Measurements from ENCODE around the gene CALML6. TPM values are rescaled to one million over a fixed set of nuclear protein-coding genes. Genes with fewer than 3 reads are reported as not detected.

The CALML6 gene
- total RNA-seq, 1 donor from 2014 or later: not detected

DNA sequence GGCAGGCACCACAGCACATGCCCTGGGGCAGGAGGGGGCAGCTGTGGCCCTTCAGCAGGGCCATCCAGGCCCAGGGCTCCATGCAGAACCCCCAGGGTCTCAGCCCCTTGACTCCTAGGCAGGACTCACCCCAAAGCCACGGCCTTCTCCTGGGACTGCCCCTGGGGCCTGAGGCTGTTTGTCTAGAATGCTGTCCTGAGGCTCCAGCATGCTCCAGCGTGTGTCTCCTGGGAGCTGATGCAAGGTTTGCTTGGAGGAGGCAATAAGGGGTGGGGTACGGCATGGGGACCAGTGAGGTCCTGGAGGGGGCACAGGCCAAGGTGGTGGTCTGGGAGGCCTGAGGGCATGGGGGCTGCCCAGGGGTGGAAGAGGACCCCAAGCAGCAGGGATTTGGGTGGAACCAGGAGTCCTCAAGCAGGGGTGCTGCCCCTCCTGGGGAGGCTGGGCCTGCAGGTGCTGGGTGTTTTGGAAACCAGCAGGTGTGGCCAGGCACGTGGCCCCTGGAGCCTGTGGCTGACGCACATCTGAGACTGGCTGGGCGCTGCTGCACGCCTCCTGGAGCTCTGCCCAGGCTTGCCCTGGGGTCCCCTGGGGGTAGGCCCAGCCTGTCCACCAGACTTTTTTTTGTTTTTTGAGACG is 7.8 kb upstream of the CALML6 start:
- peaks cover 14% of the 10 kb centered on the region for H3F3A ChIP-seq (ENCODE audit: low read depth)
- no peak for DNase-seq (ENCODE audit: low spot score)
- no peak for TF ChIP-seq EZH2 (IDR thresholded peaks at IDR 0.05)
- no peak for TF ChIP-seq EZH2phosphoT487 (IDR thresholded peaks at IDR 0.05)
- TF ChIP-seq, protein P1, sequence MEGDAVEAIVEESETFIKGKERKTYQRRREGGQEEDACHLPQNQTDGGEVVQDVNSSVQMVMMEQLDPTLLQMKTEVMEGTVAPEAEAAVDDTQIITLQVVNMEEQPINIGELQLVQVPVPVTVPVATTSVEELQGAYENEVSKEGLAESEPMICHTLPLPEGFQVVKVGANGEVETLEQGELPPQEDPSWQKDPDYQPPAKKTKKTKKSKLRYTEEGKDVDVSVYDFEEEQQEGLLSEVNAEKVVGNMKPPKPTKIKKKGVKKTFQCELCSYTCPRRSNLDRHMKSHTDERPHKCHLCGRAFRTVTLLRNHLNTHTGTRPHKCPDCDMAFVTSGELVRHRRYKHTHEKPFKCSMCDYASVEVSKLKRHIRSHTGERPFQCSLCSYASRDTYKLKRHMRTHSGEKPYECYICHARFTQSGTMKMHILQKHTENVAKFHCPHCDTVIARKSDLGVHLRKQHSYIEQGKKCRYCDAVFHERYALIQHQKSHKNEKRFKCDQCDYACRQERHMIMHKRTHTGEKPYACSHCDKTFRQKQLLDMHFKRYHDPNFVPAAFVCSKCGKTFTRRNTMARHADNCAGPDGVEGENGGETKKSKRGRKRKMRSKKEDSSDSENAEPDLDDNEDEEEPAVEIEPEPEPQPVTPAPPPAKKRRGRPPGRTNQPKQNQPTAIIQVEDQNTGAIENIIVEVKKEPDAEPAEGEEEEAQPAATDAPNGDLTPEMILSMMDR (IDR thresholded peaks at IDR 0.05): no peak
- H3K79me2 ChIP-seq (ENCODE audit: low read depth): no peaks in the 10 kb centered on the region
- Mint-ChIP-seq H3K4me3 (no peak overlapping the region), H3K27me3 (ENCODE audit: insufficient read depth, low read depth) (peaks cover 21% of the 10 kb centered on the region), H3K9me3 (peaks cover 5% of the 10 kb centered on the region), H3K27ac (no peak overlapping the region), H3K36me3 (no peaks in the 10 kb centered on the region), H3K4me1 (peaks cover 14% of the 10 kb centered on the region)
- H3K9me3 ChIP-seq (ENCODE audit: low read depth): no peaks in the 10 kb centered on the region
- no peak overlapping the region for H3K9ac ChIP-seq
- no peak overlapping the region for H2AFZ ChIP-seq (replicated peaks)
- peaks cover 8% of the 10 kb centered on the region for H3K4me1 ChIP-seq
- no peak overlapping the region for H3K27ac ChIP-seq
- no peak overlapping the region for H3K4me3 ChIP-seq
- H3K4me2 ChIP-seq: no peak overlapping the region
- H3K27me3 ChIP-seq: no peaks in the 10 kb centered on the region
- no peaks in the 10 kb centered on the region for H4K20me1 ChIP-seq (ENCODE audit: low read depth)
- H3K36me3 ChIP-seq: no peaks in the 10 kb centered on the region

DNA sequence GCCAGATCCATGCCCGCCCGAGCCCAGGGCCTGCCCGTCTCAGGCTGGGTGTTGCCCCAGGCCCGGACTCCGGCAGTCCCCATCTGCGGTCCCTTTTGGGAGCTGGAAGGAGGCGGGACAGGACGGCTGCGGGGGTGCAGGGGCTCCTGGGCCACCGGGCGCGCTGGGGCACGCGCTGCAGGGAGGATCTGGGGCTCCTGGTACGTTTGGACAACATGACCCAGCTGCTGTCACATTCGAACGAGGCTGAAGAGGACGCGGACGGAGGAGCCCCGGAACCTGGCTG is 6.6 kb upstream of the CALML6 start:
- Mint-ChIP-seq H3K9me3 (no peaks in the 10 kb centered on the region), H3K4me1 (peaks cover 14% of the 10 kb centered on the region), H3K36me3 (no peaks in the 10 kb centered on the region), H3K27me3 (ENCODE audit: insufficient read depth, low read depth) (peaks cover 16% of the 10 kb centered on the region), H3K27ac (no peak overlapping the region), H3K4me3 (peak overlapping the region; percentile 76)
- Histone ChIP-seq H3K9ac (peak overlapping the region; percentile 25), H3K4me2 (peak overlapping the region; percentile 94), H3K27ac (no peak overlapping the region), H3K79me2 (ENCODE audit: low read depth) (no peaks in the 10 kb centered on the region), H3K9me3 (ENCODE audit: low read depth) (no peaks in the 10 kb centered on the region), H3K36me3 (no peaks in the 10 kb centered on the region), H3K4me1 (peaks cover 8% of the 10 kb centered on the region), H3F3A (ENCODE audit: low read depth) (peaks cover 14% of the 10 kb centered on the region), H3K27me3 (no peaks in the 10 kb centered on the region), H4K20me1 (ENCODE audit: low read depth) (no peaks in the 10 kb centered on the region), H3K4me3 (peak overlapping the region; percentile 77), H2AFZ (replicated peaks) (peak overlapping the region; percentile 97)
- TF ChIP-seq, protein P1 (IDR thresholded peaks at IDR 0.05): no peak
- TF ChIP-seq EZH2 (IDR thresholded peaks at IDR 0.05): no peak
- no peak for TF ChIP-seq EZH2phosphoT487 (IDR thresholded peaks at IDR 0.05)
- no peak for DNase-seq (ENCODE audit: low spot score)

DNA sequence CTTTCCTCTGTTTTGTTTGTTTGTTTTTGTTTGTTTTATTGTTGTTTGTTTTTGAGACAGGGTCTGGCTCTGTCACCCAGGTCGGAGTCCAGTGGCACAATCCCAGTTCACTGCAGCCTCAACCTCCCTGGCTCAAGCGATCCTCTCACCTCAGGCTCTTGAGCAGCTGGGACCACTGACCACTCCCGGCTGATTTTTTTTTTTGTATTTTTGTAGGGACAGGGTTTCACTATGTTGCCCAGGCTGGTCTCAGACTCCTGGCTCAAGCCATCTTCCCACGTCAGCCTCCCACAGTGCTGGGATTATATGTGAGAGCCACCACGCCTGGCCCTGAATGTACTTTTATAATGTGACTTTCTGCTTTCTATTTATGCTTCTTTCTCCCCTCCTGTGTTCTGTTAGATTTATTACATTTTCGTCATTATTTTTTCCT is 5.0 kb upstream of the CALML6 start:
- H3K27ac ChIP-seq: no peak overlapping the region
- Mint-ChIP-seq H3K4me3 (peak overlapping the region; percentile 79), H3K9me3 (no peaks in the 10 kb centered on the region), H3K4me1 (peaks cover 23% of the 10 kb centered on the region), H3K36me3 (no peaks in the 10 kb centered on the region), H3K27me3 (ENCODE audit: insufficient read depth, low read depth) (peaks cover 15% of the 10 kb centered on the region), H3K27ac (peak overlapping the region; percentile 51)
- peak overlapping the region; percentile 77 for H3K4me3 ChIP-seq
- TF ChIP-seq, protein P1 (IDR thresholded peaks at IDR 0.05): no peak
- TF ChIP-seq EZH2 (IDR thresholded peaks at IDR 0.05) (no peak), EZH2phosphoT487 (IDR thresholded peaks at IDR 0.05) (no peak)
- H2AFZ ChIP-seq (replicated peaks): peak overlapping the region; percentile 40
- no peak overlapping the region for H3K9ac ChIP-seq
- no peak for DNase-seq (ENCODE audit: low spot score)
- H3K79me2 ChIP-seq (ENCODE audit: low read depth): no peaks in the 10 kb centered on the region
- no peaks in the 10 kb centered on the region for H3K27me3 ChIP-seq
- H3K9me3 ChIP-seq (ENCODE audit: low read depth): no peaks in the 10 kb centered on the region
- no peaks in the 10 kb centered on the region for H4K20me1 ChIP-seq (ENCODE audit: low read depth)
- no peaks in the 10 kb centered on the region for H3K36me3 ChIP-seq
- H3F3A ChIP-seq (ENCODE audit: low read depth): peaks cover 14% of the 10 kb centered on the region
- H3K4me1 ChIP-seq: peaks cover 8% of the 10 kb centered on the region
- peak overlapping the region; percentile 74 for H3K4me2 ChIP-seq

Measured in neural progenitor cell (in vitro differentiated cells).